NOMO-1 (cell line): ENCODE results near the gene CCS.
"Not testable (repeated sequence)": the region's sequence is repeated elsewhere in the genome, so short reads cannot be mapped to it uniquely, and the experiment has no call there.

Experiments
- DNase-seq, 2 experiments: peaks; one replicate each; lab custom pipeline; 2025; ENCODE audit not compliant: unreplicated experiment in 2 of 2; lab: John Stamatoyannopoulos, UW

CCS gene

DNA sequence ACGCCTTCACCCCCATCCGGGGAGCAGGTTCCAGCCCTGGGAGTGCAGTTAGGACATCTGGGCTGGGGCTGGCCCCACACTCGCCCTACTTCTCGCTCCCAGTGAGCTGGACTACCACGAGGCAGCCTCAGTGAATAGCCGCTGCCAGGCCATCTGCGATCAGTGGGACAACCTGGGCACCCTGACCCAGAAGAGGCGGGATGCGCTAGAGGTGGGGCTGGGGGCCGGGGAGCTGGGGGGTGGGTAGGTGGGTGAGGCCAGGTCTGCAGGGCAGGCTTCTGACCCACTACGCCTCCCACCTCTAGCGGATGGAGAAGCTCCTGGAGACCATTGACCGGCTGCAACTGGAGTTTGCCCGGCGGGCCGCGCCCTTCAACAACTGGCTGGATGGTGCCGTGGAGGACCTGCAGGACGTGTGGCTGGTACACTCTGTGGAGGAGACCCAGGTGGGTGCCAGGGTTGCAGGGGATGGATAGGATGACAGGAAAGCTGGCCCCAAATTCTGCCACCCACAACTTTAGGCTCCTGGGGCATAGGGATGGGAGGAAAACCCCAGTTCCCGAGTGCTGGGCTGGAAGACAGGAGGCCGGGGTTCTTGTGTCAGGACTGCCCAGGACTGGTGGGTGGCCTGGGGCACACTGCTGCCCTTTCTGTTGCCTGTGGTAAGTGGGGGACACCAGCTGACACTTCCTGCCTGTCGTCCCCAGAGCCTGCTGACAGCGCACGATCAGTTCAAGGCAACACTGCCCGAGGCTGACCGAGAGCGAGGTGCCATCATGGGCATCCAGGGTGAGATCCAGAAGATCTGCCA, 32.9 kb upstream of the CCS start:
- DNase-seq: no peak

- no peak for DNase-seq
Observed at GRCh38 chr11:66561178-66561974, 31.6 kb upstream of the CCS start.

- DNase-seq: no peak
Observed at GRCh38 chr11:66561975-66562248, 31.1 kb upstream of the CCS start.

DNA sequence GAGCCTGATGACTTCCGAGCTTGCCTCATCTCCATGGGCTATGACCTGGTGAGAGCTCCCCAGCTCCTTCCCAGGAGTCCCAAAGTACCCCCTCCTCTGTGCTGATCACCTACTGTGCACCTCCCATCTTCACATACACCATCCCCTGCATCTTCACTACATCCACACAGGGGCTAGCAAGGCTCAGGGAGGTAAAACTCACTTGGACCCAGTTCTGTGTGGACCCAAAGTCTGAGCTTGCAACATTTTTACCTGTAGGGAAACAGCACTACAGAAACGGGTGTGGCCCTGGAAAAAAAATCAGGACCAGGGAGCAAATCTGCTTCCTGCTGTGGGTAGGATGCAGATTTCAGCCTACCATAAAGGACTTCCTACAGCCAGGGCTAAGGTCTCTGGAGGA, 30.7 kb upstream of the CCS start:
- DNase-seq: no peak

DNA sequence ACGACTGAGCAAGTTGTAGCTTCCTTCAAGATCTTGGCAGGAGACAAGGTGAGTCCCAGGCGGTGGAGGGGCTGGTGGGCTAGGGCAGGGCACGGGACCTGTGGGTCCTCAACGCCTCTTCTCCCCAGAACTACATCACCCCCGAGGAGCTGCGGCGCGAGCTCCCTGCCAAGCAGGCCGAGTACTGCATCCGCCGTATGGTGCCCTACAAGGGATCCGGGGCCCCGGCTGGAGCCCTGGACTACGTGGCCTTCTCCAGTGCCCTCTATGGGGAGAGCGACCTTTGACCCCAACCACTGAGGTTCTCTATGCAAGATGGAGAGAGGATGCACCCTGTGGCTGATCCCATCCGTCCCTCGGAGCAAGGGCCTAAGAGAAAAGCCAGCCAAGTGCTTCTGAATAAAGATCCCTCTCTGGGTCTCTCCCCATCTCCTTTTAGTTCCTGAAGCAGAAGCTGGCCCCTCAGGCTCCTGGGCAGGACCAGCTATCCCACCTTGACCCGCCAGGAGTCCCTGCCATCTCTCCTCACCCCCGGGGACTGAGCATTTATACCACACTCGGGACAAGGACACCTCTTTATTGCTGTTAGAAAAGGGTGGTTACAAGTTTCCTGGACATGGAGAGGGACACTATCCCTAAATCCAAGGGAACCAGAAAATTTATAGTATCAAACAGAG, 29.9 kb upstream of the CCS start:
- DNase-seq: no peak

GRCh38 chr11:66563832-66564231, 29.2 kb upstream of the CCS start:
- no peak for DNase-seq

GRCh38 chr11:66564538-66564937, 28.4 kb upstream of the CCS start:
- no peak for DNase-seq

DNA sequence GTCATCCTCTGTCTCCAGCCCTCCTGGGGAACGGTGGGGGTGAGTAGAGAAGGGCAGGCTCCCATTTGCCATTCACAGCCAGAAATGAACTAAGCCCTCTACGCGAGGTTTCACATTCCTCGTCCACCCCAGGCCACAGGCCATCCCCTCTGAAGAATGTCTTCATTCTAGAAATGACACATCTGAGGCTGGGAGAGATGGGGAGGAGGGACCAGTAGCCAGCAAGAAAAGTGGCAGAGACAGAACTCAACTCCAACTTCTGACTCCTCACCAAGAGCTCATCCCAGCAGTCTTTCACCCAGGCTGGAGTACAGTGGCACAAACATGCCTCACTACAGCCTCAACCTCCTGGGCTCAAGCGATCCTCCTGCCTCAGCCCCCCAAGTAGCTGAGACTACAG, 28.0 kb upstream of the CCS start:
- no peak for DNase-seq

GRCh38 chr11:66566221-66566620, 26.8 kb upstream of the CCS start:
- DNase-seq: no peak

DNA sequence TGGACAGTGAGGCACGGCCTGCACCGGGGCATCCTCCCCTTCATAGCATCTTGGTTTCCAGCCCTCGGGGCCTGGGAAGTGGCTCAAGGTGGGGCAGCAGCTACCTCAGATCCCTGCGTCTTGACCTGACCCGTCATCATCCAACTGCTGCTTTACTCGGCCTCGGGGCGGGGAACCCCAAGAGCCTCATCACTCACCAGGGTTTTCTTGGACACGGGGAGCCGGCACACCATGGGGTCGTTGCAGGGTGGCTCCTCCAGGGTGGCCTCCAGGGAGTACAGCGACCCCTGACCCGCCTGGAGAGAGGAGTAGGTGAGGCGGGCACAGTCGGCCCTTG, 25.2 kb upstream of the CCS start:
- no peak for DNase-seq

DNA sequence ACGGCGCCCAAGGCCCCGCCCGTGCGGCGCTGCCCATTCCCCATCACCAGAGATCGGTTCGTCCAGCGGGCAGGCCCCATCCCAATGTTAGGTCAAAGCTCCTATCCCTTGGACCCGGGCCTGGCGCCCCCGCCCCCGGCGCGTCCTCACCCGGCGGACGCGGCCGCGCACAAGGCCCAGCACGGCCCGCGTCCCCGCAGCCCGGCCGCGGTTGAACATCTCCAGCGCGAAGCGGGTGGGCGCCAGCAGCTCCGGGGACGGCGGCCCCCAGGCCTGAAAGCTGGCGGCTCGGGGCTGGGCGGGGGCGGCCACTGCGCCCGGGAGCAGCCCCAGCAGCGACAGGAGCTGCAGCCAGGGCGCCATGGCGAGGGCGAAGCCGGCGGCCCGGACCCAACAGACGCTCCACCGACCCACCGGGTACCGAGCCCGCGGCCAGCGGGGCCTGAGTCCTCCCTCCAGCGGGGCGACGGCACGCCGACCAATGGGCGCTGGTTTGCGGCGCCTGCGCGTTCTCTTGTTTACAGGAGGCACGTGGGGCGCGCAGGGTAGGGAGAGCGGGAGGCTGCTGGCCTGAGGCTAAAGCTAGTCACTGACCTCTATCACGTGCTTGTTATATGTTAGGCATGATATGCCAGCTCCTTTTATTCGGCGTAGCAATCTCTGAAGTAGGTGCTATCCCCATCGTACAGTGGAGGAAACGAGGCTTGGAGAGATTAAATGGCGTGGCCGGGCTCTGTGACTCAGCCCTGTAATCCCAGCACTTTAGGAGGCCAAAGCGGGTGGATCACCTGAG, 24.7 kb upstream of the CCS start, which contains the start of gene CTSF:
TSS of gene CTSF (minus strand) at position 483 of the 793 bp plus-strand sequence. CDS start at position 363, 120 bp downstream.
- DNase-seq: peak; percentile 36 to 40

GRCh38 chr11:66569076-66569475, 23.9 kb upstream of the CCS start:
- DNase-seq: no peak

DNA sequence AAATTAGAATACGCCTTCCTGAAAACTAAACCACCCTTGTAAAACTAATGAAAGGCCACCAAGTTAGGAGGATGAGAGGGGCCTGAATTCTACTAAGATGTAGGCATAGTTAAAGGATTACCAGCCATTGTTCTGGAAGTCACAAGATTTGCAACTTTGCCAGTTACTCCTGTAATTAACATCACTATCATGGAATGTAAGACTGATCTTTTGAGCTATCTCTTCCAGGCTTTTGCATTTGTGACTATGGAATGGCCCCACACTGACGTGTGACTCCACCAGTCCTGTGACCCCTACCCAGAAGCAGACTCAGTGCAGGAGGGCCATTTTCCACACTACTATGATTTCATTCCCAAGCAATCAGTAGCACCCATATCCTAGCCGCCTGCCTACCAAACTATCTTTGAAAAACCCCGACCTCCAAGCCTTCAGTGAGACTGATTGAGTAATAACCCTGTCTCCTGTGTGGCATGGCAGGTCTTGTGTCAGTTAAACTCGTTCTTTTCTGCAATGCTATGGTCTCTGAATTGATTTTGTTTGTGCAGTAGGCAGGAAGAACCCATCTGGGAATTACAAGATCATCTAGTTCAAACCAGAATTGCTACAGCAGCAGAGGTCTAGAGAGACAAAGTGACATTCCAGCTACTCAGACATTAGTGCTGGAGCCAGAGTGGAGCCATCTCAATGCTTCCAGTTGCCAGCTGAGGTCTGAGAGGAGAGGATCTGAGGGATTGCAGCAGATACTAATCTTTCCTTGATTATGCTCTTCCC, 22.7 kb upstream of the CCS start:
- DNase-seq: no peak

- DNase-seq: no peak
Observed at GRCh38 chr11:66570850-66571180, 22.2 kb upstream of the CCS start.

- peak; percentile 39 to 41 for DNase-seq
Observed at GRCh38 chr11:66579017-66579606, 13.9 kb upstream of the CCS start.

DNA sequence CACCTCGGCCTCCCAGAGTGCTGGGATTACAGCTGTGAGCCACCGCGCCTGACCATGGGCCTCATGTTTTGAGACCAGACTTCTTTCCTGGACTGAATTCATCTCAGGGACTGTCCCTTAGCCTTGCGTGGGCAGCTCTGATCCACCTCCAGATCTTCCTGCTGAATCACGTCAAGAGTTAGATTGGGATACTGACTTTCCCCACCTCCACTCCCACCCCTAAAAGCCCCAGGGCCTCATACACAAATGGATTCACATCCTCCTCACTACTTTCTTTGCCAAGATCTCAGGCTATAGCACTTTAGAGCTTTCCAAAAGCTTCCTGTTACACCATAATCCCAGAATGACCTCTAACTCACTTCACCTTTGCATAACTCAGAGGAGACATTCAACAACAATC, 12.2 kb upstream of the CCS start:
- no peak for DNase-seq

DNA sequence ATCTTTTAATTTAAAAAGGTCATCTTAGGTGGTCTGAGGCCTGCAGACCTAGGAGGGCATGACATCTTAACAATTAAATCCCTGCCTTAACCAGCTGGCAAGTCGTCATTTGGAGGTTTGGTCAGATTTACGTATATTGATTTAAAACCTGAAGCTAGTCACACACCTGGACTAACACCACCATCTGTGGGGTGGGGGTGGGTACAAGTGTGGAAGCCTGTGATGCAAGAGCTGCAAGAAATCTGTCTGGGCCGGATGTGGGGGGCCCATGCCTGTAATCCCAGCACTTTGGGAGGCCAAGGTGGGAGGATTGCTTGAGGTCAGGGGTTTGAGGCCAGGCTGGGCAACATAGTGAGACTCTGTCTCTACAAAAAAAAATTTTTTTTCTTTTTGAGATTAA, 11.7 kb upstream of the CCS start:
- no peak for DNase-seq

GRCh38 chr11:66582565-66583147, 10.3 kb upstream of the CCS start:
- not testable (repeated sequence) for DNase-seq

DNA sequence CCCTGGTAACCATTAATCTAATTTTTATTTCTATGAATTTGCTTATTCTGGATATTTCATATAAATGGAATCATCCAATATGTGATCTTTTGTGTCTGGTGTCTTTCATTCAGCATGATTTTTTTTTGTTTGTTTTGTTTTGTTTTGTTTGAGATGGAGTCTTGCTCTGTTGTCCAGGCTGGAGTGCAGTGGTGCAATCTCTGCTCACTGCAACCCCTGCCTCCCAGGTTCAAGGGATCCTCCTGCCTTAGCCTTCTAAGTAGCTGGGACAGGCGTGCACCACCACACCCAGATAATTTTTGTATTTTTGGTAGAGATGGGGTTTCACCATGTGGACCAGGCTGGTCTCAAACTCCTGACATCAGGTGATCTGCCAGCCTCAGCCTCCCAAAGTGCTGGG, 7.5 kb upstream of the CCS start:
- not testable (repeated sequence) for DNase-seq

GRCh38 chr11:66586136-66586535, 6.8 kb upstream of the CCS start:
- DNase-seq: no peak
